Epithelial cell of esophagus (primary cell): ENCODE data around the gene PLSCR5.

Experiments used
- DNase-seq: peaks from one replicate; pipeline ENCODE4 v3.0.0; 2010; ENCODE audit warnings: low read depth
- H3K4me3 ChIP-seq: 2 replicates; pipeline ENCODE4 v1.5.1; 2011; ENCODE audit warnings: mild to moderate bottlenecking, low read length, control low read depth
- CTCF ChIP-seq: IDR thresholded peaks from 2 replicates; pipeline ENCODE4 v1.5.1; 2011; ENCODE audit warnings: low read depth, mild to moderate bottlenecking, low read length, control low read depth, inconsistent platforms; ENCODE audit not compliant: insufficient read depth; ENCODE audit errors: missing control alignments

The PLSCR5 gene

DNA sequence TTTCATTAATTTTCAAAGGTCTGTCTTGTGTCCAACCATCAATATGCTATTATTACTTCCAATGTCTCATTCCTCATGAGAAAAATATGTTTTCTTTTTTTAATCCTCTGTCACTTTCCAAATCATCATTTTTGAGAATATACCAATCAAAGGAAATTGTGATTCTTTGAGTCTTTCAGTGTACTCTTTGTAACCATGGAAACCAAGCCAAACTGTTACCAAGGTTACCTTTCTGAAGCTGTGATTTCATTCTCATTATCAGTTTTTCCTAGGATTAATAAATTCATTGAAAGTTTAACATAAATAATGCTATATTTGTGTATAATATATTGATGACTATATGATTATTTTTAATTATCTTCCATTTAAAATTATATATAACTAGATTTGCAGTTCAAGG lies 16.6 kb upstream of the PLSCR5 start:
- H3K4me3 ChIP-seq = no peak overlapping the region
- no peak for DNase-seq
- TF ChIP-seq CTCF = no peak

- H3K4me3 ChIP-seq = no peak overlapping the region
- no peak for DNase-seq
- TF ChIP-seq CTCF = no peak
Observed at GRCh38 chr3:146612015-146612414, 6.9 kb upstream of the PLSCR5 start.

DNA sequence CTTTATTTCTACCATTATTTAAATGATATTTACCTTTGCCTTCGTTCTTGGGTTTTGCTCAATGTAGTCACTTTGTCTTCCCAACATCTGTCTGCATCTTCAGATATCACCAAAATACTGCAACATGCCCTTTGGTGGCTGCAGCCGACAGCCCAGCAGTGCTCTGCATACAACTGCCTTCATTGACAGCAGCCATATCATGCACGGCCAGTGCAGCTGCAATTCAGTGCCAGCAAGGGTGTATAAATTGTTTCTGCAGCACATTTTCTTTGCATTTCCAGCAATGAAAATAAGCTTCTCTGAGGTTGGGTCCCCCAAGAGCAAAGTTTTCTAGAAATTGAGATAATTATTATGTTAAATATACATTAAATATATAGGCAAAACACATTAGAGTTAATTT lies 6.0 kb upstream of the PLSCR5 start:
- no peak for DNase-seq
- no peak for TF ChIP-seq CTCF

GRCh38 chr3:146598535-146598934 lies 6.6 kb downstream of the PLSCR5 start:
- H3K4me3 ChIP-seq = no peak overlapping the region
- DNase-seq = peak; percentile 74
- no peak for TF ChIP-seq CTCF

More for the DNA sequence above, 6.0 kb upstream of the PLSCR5 start:
- H3K4me3 ChIP-seq = no peak overlapping the region

- TF ChIP-seq CTCF = peak; percentile 47
- H3K4me3 ChIP-seq = no peak overlapping the region
- DNase-seq = peak; percentile 42
Observed at GRCh38 chr3:146594843-146595482, 10.2 kb downstream of the PLSCR5 start.

DNA sequence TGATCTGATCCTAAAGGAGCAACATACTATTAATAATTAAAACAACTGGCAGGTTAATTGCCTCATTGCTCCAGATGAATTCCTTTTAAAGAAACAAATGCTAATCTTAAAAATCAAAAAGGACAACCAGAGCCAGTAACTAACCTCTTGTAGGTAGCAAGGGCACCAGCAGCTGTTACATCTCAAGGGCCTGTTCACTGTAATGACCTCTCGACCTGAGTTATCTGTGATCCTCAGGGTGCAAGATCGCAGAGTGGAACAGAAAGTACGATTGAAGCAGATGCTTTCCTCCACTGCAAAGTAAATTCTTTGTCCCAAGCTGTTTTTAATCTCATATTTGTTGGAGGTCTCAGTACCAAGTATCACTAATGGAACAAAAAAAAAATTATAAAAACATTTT lies 11.4 kb downstream of the PLSCR5 start:
- DNase-seq = no peak
- TF ChIP-seq CTCF = no peak
- no peak overlapping the region for H3K4me3 ChIP-seq

GRCh38 chr3:146590521-146590920 lies 14.6 kb downstream of the PLSCR5 start:
- no peak overlapping the region for H3K4me3 ChIP-seq
- no peak for DNase-seq
- no peak for TF ChIP-seq CTCF
